ENCODE results near the gene PRKAG2.

DNA sequence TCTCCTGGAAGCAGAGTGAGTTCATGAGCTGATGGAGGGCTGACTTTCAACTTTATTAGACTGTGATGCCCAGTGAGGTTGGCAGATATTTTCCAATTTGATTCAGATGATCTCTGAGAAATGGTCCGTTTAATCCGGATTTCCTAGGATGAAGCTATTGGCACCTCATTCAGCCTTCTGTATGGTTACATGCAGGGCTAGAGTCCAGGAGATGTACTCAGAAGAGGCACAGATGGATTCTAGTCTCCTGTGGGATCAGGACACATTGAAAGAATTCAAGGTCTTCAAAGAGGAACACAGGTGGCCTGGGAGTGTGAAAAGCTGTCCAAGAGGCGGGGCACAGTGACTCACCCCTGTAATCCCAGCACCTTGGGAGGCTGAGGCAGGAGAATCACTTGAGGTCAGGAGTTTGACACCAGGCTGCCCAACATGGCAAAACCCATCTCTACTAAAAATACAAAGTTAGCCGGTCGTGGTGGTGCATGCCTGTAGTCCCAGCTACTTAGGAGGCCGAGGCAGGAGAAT is 334.2 kb downstream of the PRKAG2 start:
- TF ChIP-seq, protein P1, sequence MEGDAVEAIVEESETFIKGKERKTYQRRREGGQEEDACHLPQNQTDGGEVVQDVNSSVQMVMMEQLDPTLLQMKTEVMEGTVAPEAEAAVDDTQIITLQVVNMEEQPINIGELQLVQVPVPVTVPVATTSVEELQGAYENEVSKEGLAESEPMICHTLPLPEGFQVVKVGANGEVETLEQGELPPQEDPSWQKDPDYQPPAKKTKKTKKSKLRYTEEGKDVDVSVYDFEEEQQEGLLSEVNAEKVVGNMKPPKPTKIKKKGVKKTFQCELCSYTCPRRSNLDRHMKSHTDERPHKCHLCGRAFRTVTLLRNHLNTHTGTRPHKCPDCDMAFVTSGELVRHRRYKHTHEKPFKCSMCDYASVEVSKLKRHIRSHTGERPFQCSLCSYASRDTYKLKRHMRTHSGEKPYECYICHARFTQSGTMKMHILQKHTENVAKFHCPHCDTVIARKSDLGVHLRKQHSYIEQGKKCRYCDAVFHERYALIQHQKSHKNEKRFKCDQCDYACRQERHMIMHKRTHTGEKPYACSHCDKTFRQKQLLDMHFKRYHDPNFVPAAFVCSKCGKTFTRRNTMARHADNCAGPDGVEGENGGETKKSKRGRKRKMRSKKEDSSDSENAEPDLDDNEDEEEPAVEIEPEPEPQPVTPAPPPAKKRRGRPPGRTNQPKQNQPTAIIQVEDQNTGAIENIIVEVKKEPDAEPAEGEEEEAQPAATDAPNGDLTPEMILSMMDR (conservative IDR thresholded peaks at IDR 0.05; ENCODE audit: low read depth, low read length): no peak
- TF ChIP-seq EZH2 (IDR thresholded peaks at IDR 0.05; ENCODE audit: low read length, unreplicated experiment) (no peak), EZH2phosphoT487 (IDR thresholded peaks at IDR 0.05; ENCODE audit: borderline replicate concordance, low read length) (no peak)

Data from PC-3 (cell line).